HUES48 (cell line): ENCODE measurements around the gene RERE.

ENCODE experiments used
- H3K27ac ChIP-seq: one replicate; pipeline ENCODE4 v1.7.0; 2013; ENCODE audit warnings: low read depth, low read length, inconsistent platforms
- H3K27me3 ChIP-seq: 2 replicates; pipeline ENCODE4 v1.6.1; 2013; ENCODE audit warnings: mild to moderate bottlenecking, low read length; ENCODE audit not compliant: control insufficient read depth, insufficient read depth
- H3K36me3 ChIP-seq: 2 replicates; pipeline ENCODE4 v1.6.1; 2013; ENCODE audit warnings: low read length; ENCODE audit not compliant: control insufficient read depth, insufficient read depth
- H3K4me1 ChIP-seq: 2 replicates; pipeline ENCODE4 v1.6.1; 2013; ENCODE audit warnings: mild to moderate bottlenecking, low read length; ENCODE audit not compliant: control insufficient read depth, insufficient read depth
- H3K4me3 ChIP-seq: 2 replicates; pipeline ENCODE4 v1.5.1; 2013; ENCODE audit warnings: mild to moderate bottlenecking, low read depth, low read length
- H3K9ac ChIP-seq: 2 replicates; pipeline ENCODE4 v1.6.1; 2013; ENCODE audit warnings: mild to moderate bottlenecking, low read depth, low read length, moderate library complexity
- H3K9me3 ChIP-seq: 2 replicates; pipeline ENCODE4 v1.6.1; 2013; ENCODE audit warnings: low read length; ENCODE audit not compliant: control insufficient read depth, insufficient read depth

The RERE gene

GRCh38 chr1:8370905-8371315, 446.5 kb downstream of the RERE start:
- peaks cover 46% of the 10 kb centered on the region for H3K4me1 ChIP-seq
- H3K27ac ChIP-seq = peak overlapping the region; percentile 24
- H3K27me3 ChIP-seq = no peaks in the 10 kb centered on the region
- peaks cover 14% of the 10 kb centered on the region for H3K36me3 ChIP-seq
- no peak overlapping the region for H3K9ac ChIP-seq
- no peaks in the 10 kb centered on the region for H3K9me3 ChIP-seq
- no peak overlapping the region for H3K4me3 ChIP-seq

GRCh38 chr1:8370046-8370881, 447.2 kb downstream of the RERE start:
- Histone ChIP-seq H3K36me3 (peaks cover 21% of the 10 kb centered on the region), H3K9me3 (no peaks in the 10 kb centered on the region), H3K9ac (no peak overlapping the region), H3K27me3 (no peaks in the 10 kb centered on the region), H3K4me1 (peaks cover 46% of the 10 kb centered on the region), H3K27ac (no peak overlapping the region), H3K4me3 (no peak overlapping the region)

- H3K27ac ChIP-seq = no peak overlapping the region
- H3K4me3 ChIP-seq = no peak overlapping the region
- peaks cover 30% of the 10 kb centered on the region for H3K36me3 ChIP-seq
- no peaks in the 10 kb centered on the region for H3K27me3 ChIP-seq
- H3K9me3 ChIP-seq = no peaks in the 10 kb centered on the region
- H3K4me1 ChIP-seq = peaks cover 41% of the 10 kb centered on the region
- H3K9ac ChIP-seq = no peak overlapping the region
Observed at GRCh38 chr1:8368956-8369639, 448.3 kb downstream of the RERE start.

GRCh38 chr1:8367571-8368194, 449.8 kb downstream of the RERE start:
- Histone ChIP-seq H3K9ac (no peak overlapping the region), H3K4me1 (peaks cover 26% of the 10 kb centered on the region), H3K27me3 (no peaks in the 10 kb centered on the region), H3K4me3 (no peak overlapping the region), H3K27ac (no peak overlapping the region), H3K36me3 (peaks cover 37% of the 10 kb centered on the region), H3K9me3 (no peaks in the 10 kb centered on the region)

GRCh38 chr1:8365661-8366362, 451.6 kb downstream of the RERE start:
- Histone ChIP-seq H3K9ac (no peak overlapping the region), H3K27ac (no peak overlapping the region), H3K4me3 (no peak overlapping the region), H3K4me1 (peaks cover 8% of the 10 kb centered on the region), H3K27me3 (no peaks in the 10 kb centered on the region), H3K9me3 (no peaks in the 10 kb centered on the region), H3K36me3 (peaks cover 54% of the 10 kb centered on the region)

GRCh38 chr1:8364528-8365442, 452.7 kb downstream of the RERE start:
- no peaks in the 10 kb centered on the region for H3K27me3 ChIP-seq

GRCh38 chr1:8363767-8364301, 453.6 kb downstream of the RERE start:
- Histone ChIP-seq H3K36me3 (peaks cover 68% of the 10 kb centered on the region), H3K27ac (no peak overlapping the region), H3K9ac (no peak overlapping the region), H3K9me3 (no peaks in the 10 kb centered on the region), H3K4me1 (no peaks in the 10 kb centered on the region), H3K27me3 (no peaks in the 10 kb centered on the region), H3K4me3 (no peak overlapping the region)

More at GRCh38 chr1:8364528-8365442, 452.7 kb downstream of the RERE start:
- H3K4me3 ChIP-seq = no peak overlapping the region
- H3K4me1 ChIP-seq = no peaks in the 10 kb centered on the region
- H3K27ac ChIP-seq = no peak overlapping the region
- peaks cover 58% of the 10 kb centered on the region for H3K36me3 ChIP-seq
- no peak overlapping the region for H3K9ac ChIP-seq
- H3K9me3 ChIP-seq = no peaks in the 10 kb centered on the region

GRCh38 chr1:8363186-8363766, 454.2 kb downstream of the RERE start:
- peaks cover 74% of the 10 kb centered on the region for H3K36me3 ChIP-seq
- no peak overlapping the region for H3K9ac ChIP-seq
- H3K27me3 ChIP-seq = no peaks in the 10 kb centered on the region
- H3K27ac ChIP-seq = no peak overlapping the region
- H3K4me1 ChIP-seq = no peaks in the 10 kb centered on the region
- no peaks in the 10 kb centered on the region for H3K9me3 ChIP-seq
- no peak overlapping the region for H3K4me3 ChIP-seq

GRCh38 chr1:8362701-8363101, 454.7 kb downstream of the RERE start:
- H3K9ac ChIP-seq = no peak overlapping the region
- peaks cover 79% of the 10 kb centered on the region for H3K36me3 ChIP-seq
- H3K27ac ChIP-seq = no peak overlapping the region

More at GRCh38 chr1:8362701-8363101, 454.7 kb downstream of the RERE start:
- Histone ChIP-seq H3K9me3 (no peaks in the 10 kb centered on the region), H3K4me1 (no peaks in the 10 kb centered on the region), H3K4me3 (no peak overlapping the region), H3K27me3 (no peaks in the 10 kb centered on the region)
